ENCODE data around the gene FAM78A.
"Not testable (repeated sequence)": the region's sequence is repeated elsewhere in the genome, so short reads cannot be mapped to it uniquely, and the experiment has no call there.

FAM78A gene

GRCh38 chr9:131262327-131263032 lies 13.8 kb downstream of the FAM78A start:
- DNase-seq: no peak

GRCh38 chr9:131260751-131261452 lies 15.4 kb downstream of the FAM78A start:
- no peak for DNase-seq

- DNase-seq: no peak
These were observed 16.3 kb downstream of the FAM78A start for GRCh38 chr9:131259916-131260597.

- no peak for DNase-seq
These were observed 16.8 kb downstream of the FAM78A start for GRCh38 chr9:131259432-131259898.

- no peak for DNase-seq
These were observed 17.4 kb downstream of the FAM78A start for GRCh38 chr9:131258698-131259431.

GRCh38 chr9:131258186-131258585 lies 18.1 kb downstream of the FAM78A start:
- DNase-seq: no peak

- DNase-seq: no peak
These were observed 18.9 kb downstream of the FAM78A start for GRCh38 chr9:131257266-131258025.

GRCh38 chr9:131255676-131256197 lies 20.6 kb downstream of the FAM78A start:
- DNase-seq: no peak

- DNase-seq: no peak
These were observed 21.7 kb downstream of the FAM78A start for GRCh38 chr9:131254626-131255025.

GRCh38 chr9:131253891-131254491 lies 22.3 kb downstream of the FAM78A start:
- no peak for DNase-seq

GRCh38 chr9:131252120-131252519 lies 24.2 kb downstream of the FAM78A start:
- DNase-seq: no peak

GRCh38 chr9:131246618-131247017 lies 29.7 kb downstream of the FAM78A start:
- no peak for DNase-seq

GRCh38 chr9:131244331-131244730 lies 32.0 kb downstream of the FAM78A start:
- DNase-seq: not testable (repeated sequence)

- DNase-seq: no peak
These were observed 36.0 kb downstream of the FAM78A start for GRCh38 chr9:131240047-131240921.

GRCh38 chr9:131239161-131239975 lies 36.9 kb downstream of the FAM78A start:
- DNase-seq: no peak

- DNase-seq: no peak
These were observed 37.8 kb downstream of the FAM78A start for GRCh38 chr9:131238402-131239021.

- DNase-seq: no peak
These were observed 38.3 kb downstream of the FAM78A start for GRCh38 chr9:131237931-131238401.

- no peak for DNase-seq
These were observed 39.0 kb downstream of the FAM78A start for GRCh38 chr9:131237291-131237690.

GRCh38 chr9:131236761-131237160 lies 39.5 kb downstream of the FAM78A start:
- DNase-seq: no peak
